IPS-NIHi7 (cell line): ENCODE results near the gene MYO16.

ENCODE experiments used
- DNase-seq: peaks from one replicate; pipeline ENCODE4 v3.0.0; 2012; ENCODE audit warnings: mixed read lengths; ENCODE audit errors: extremely low spot score

The MYO16 gene

GRCh38 chr13:108629181-108629752 is at the start of gene MYO16:
Gene MYO16, plus strand, starts transcription at chr13:108629611. Its CDS starts 234 bp downstream, at chr13:108629845.
- no peak for DNase-seq

- DNase-seq = no peak
Measured at GRCh38 chr13:108586826-108587225, 42.6 kb upstream of the MYO16 start.

GRCh38 chr13:108588516-108588915 is 40.9 kb upstream of the MYO16 start:
- no peak for DNase-seq

- DNase-seq = no peak
Measured at GRCh38 chr13:108594153-108594552, 35.3 kb upstream of the MYO16 start.

- DNase-seq = peak; percentile 28
Measured at GRCh38 chr13:108595436-108596274, 33.8 kb upstream of the MYO16 start.

- DNase-seq = no peak
Measured at GRCh38 chr13:108597943-108598342, 31.5 kb upstream of the MYO16 start.

- DNase-seq = no peak
Measured at GRCh38 chr13:108606424-108606823, 23.0 kb upstream of the MYO16 start.

GRCh38 chr13:108609353-108609752 is 20.1 kb upstream of the MYO16 start:
- DNase-seq = peak; percentile 66

- DNase-seq = no peak
Measured at GRCh38 chr13:108610507-108610906, 18.9 kb upstream of the MYO16 start.

- DNase-seq = no peak
Measured at GRCh38 chr13:108615241-108615640, 14.2 kb upstream of the MYO16 start.

GRCh38 chr13:108618233-108618632 is 11.2 kb upstream of the MYO16 start:
- DNase-seq = no peak

- DNase-seq = no peak
Measured at GRCh38 chr13:108621462-108621861, 7.9 kb upstream of the MYO16 start.

- no peak for DNase-seq
Measured at GRCh38 chr13:108624108-108624507, 5.3 kb upstream of the MYO16 start.

- no peak for DNase-seq
Measured at GRCh38 chr13:108624979-108625378, 4.4 kb upstream of the MYO16 start.

- DNase-seq = no peak
Measured at GRCh38 chr13:108629988-108630387, 577 bp downstream of the MYO16 start.

GRCh38 chr13:108632649-108633167 is 3.3 kb downstream of the MYO16 start:
- no peak for DNase-seq

GRCh38 chr13:108638901-108639300 is 9.5 kb downstream of the MYO16 start:
- DNase-seq = no peak

GRCh38 chr13:108643646-108644353 is 14.4 kb downstream of the MYO16 start:
- no peak for DNase-seq

GRCh38 chr13:108645376-108645775 is 16.0 kb downstream of the MYO16 start:
- DNase-seq = no peak

GRCh38 chr13:108650271-108650670 is 20.9 kb downstream of the MYO16 start:
- DNase-seq = no peak

GRCh38 chr13:108656742-108657141 is 27.3 kb downstream of the MYO16 start:
- DNase-seq = no peak

- DNase-seq = no peak
Measured at GRCh38 chr13:108657519-108657918, 28.1 kb downstream of the MYO16 start.
